HG03025 (cell line): ENCODE results near the gene CCDC196.
"Not testable (repeated sequence)": the region's sequence is repeated elsewhere in the genome, so short reads cannot be mapped to it uniquely, and the experiment has no call there.

ENCODE experiments used
- ATAC-seq: cut with Tn5 transposase; IDR thresholded peaks from one replicate; pipeline ENCODE4 v1.9.1; 2021; ENCODE audit warnings: mild to moderate bottlenecking, moderate library complexity; ENCODE audit not compliant: unreplicated experiment, low FRiP score

The CCDC196 gene

GRCh38 chr14:66493750-66494149 is 7.6 kb downstream of the CCDC196 start:
- ATAC-seq: no peak

DNA sequence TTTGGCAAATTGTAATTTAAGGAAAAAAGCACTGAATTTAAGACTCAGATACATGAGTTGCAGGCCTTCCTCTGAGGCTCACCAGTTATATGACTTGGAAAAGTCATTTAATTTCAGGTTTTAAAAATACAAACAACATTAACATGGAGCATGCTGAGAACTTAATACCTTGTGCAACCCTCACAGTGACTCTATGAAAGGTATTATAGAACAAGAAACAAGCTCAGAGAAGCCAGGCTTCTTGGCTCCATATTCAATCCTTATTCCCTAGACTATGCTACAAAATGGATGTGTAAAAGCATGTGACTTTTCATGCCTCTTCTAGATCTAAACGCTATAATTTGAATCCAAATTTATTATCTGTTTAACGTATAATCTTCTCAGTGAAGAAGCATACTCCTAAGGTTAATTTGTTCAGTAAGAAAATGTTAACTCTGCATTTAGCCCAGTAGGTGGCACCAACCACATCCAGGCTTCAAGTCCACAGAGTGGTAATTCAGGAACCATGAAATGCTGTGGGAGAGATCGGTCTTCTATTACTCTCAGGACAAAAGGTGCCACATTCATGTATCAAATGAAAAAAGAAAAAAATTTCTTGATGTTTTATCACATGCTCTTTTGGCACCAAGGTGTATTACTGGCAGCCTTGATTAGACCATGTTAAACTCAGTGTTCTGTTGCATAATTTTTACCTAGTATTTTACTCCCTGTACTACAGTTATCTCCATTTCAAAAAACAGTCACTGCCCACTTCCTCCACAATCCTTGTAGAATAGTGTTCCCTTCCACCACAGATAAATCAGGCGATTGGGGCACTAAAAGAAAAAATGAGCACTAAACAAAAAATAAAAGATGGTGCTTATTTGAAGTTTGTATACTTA is 9.3 kb downstream of the CCDC196 start:
- no peak for ATAC-seq

- ATAC-seq: no peak
Measured at GRCh38 chr14:66496188-66496807, 10.1 kb downstream of the CCDC196 start.

DNA sequence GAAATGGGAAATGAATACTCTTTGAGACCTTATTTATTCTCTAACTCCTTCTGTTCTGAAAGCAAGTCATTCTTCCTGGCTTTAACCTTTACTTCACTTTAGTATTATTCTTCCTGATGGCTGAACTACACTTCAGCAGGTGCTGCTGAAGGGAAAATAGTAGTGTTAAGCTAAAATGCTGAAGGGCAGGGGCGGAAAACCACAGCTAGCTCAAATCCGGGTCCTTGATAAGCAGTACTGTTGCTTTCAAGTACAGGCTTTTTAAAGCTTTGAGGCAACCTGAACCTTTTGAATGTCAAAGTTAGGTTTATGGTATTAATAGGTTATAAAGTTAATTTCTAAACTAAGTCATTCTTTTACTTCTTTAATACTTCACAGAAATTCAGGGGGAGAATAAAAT is 10.7 kb downstream of the CCDC196 start:
- ATAC-seq: no peak

DNA sequence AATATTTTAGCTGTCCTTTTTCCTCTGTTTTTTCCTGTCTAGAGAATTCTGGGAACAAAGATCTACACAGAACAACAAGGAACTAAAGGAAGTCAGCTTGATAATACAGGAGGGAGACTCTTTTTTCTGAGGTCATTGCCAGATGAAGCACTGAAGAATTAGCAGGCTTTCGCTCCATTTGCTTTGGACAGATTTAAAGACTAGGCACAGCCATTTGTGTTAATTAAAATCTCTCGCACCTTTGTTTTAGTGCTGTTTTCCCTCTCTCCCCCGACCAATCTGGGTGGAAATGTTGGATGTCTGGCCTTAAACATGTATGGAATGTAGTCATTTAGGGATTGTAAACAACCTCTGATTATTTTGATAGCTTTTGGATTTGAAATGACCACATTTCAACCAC is 12.1 kb downstream of the CCDC196 start:
- no peak for ATAC-seq

GRCh38 chr14:66501592-66501991 is 15.4 kb downstream of the CCDC196 start:
- no peak for ATAC-seq

- ATAC-seq: not testable (repeated sequence)
Measured at GRCh38 chr14:66502836-66503235, 16.7 kb downstream of the CCDC196 start.

- no peak for ATAC-seq
Measured at GRCh38 chr14:66503532-66503931, 17.4 kb downstream of the CCDC196 start.

GRCh38 chr14:66507181-66507721 is 21.1 kb downstream of the CCDC196 start:
- peak; percentile 30 for ATAC-seq

DNA sequence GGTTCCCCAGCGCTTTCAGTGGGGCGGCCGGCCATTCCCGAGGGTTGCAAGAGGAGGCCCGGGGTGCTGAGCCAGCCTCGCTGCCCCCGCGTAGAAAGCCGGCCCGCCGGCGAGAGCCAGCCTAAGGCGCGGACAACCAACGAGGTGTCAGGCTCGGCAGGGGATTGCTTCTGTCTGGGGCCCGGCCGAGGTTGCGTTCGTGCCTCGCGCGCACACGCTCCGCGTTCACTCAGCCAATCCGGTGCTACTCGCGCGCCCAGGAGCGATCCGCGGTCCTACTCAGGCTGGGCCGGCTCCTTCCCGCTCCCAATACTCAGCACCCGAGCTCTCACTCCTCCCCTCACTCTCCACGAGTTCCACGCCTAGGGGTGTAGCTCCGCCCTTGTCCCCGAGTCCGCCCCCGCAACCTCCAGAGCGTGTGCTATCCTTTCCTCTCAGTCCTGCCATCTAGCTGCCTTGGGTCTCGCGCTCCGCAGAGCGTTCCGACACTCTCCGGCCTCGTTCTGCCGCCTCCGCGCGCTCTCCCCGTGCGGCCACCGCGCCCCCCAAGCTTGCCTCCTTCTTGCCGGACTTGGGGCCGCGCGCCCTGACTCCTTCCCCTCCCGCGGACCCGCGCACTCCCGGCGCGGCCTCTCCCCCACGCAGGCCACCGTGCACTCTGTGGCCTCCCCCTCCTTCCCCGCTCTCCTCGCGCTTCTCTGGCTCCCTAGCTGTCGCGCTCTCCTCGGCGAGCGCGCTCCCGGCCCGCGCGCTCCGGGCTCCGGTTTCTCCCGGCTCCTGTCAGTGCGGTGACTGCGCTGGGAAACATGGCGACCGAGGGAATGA is 21.8 kb downstream of the CCDC196 start, which contains the start of gene GPHN:
GPHN (plus strand) TSS at position 426 of the 825 bp plus-strand sequence.
- ATAC-seq: peak; percentile 90

DNA sequence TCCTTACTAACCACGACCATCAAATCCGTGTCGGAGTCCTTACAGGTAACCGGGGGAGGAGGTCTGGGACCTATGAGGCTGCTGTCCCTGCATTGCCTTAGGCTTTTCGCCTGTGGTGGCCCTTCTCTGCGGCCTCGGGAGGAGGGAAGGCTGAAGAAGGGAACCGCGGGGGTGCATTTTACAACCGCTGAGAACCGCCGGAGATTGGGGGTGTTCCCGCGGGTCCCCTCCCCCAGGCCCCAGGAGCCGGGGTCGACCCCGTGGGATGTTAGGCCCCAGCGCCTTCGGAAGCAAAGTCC is 22.3 kb downstream of the CCDC196 start:
- ATAC-seq: no peak

DNA sequence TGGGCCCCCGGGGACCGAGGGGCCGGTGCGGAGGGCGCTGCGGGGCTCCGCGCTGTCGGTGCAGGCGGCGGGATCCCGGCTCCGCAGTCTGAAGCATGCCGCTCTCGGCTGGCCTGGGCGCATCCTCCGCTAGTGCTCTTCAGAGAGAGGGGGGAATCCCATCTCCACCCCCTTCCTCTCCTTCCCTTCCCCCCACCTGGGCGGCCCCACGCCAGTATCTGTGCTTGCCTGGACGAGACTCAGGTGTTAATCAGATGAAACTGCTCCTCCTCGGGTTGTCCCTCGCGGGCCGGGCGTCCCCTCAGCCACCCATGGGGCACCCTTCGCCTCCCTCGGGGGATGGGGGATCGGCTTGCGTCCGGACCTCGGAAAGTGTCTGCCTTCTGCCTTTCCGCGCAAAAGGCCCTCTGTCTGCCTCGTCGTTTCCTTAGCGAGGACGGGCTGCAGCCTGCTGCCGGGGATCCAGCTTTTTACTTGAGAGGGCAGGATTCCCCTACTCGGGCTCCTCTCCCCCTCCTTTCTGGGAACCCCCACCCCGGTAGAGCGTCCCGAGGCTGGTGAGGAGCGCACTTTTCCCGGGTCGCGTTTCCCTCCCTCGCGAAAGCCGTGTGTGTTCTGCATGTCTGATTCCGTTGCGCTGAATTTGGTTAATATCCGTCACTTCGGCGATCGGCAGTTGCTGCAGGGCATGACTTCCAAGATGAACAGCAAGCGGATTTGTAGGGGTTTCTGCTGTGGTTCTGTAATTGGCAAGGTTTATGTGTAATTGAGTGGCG is 22.9 kb downstream of the CCDC196 start:
- no peak for ATAC-seq

- no peak for ATAC-seq
Measured at GRCh38 chr14:66509874-66510273, 23.7 kb downstream of the CCDC196 start.

- no peak for ATAC-seq
Measured at GRCh38 chr14:66511849-66512248, 25.7 kb downstream of the CCDC196 start.

DNA sequence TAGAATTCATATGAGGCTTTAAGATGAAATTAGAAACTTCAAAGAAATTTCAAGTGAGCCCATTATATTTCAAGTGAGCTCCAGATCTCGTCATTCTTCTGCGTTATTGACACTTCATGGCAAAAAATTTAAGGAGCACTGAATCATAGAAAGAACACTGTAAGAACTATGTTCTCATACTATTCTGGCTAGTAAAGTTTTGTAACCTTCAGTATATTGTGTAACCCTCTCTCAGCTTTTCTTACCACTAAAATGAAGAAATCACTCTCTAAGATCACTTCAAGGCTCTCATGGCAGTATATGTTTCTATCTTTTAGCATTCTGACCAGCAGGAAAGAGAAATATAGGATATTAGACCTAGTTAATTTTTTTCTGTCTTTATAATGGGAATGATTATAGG is 28.0 kb downstream of the CCDC196 start:
- ATAC-seq: no peak

GRCh38 chr14:66530526-66530925 is 44.4 kb downstream of the CCDC196 start:
- no peak for ATAC-seq

DNA sequence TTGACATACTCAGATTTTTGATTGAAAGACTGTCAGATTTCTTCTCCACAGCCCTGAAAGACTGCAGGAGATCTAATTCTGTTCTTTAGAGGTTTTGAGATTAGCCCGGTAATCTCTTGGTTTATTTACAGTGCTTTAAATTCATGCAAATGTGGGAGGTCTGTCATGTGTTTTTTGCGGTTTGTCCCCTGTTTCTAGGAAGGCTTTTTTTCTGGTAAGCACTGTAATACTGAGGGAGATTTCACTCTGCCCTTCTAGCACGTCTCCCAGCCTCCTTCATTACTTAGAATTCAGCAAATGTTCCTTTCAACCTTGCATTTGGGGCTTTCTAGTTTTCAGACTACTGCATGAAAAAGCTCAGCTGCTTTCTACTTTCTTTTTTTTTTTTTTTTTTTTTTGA is 52.9 kb downstream of the CCDC196 start:
- ATAC-seq: no peak

DNA sequence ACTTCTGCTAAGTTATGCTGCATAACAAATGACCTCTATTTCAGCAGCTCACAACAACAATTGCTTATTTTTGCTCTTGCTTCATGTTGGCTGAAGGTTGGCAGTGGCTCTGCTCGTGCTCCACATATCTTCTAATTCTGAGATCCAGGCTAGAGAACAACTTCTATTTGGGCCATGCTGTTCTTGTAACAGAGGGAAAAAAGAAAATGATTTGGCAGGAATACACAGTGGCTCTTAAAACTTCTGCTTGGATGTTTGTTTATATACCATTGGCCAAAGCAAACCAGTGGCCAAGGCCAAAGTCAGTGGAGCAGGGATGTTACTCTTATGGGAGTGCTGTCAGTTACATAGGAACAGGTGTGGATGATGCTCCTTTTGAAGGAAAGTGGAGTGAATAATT is 53.9 kb downstream of the CCDC196 start:
- no peak for ATAC-seq

- no peak for ATAC-seq
Measured at GRCh38 chr14:66541627-66542026, 55.5 kb downstream of the CCDC196 start.

- no peak for ATAC-seq
Measured at GRCh38 chr14:66543996-66544395, 57.8 kb downstream of the CCDC196 start.
